Measurements from ENCODE around the gene TRMT44.

DNA sequence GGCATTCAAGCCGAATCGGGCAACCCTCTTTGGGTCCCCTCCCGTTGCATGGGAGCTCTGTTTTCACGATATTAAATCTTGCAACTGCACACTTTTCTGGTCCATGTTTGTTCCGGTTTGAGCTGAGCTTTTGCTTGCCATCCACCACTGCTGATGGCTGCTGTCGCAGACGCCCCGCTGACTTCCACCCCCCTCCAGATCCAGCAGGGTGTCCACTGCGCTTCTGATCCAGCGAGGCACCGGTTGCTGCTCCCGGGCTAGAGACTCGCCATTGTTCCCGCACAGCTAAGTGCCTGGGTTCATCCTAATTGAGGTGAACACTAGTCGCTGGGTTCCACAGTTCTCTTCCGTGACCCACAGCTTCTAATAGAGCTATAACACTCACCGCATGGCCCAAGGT is 13.3 kb upstream of the TRMT44 start:
- TF ChIP-seq, protein P1, sequence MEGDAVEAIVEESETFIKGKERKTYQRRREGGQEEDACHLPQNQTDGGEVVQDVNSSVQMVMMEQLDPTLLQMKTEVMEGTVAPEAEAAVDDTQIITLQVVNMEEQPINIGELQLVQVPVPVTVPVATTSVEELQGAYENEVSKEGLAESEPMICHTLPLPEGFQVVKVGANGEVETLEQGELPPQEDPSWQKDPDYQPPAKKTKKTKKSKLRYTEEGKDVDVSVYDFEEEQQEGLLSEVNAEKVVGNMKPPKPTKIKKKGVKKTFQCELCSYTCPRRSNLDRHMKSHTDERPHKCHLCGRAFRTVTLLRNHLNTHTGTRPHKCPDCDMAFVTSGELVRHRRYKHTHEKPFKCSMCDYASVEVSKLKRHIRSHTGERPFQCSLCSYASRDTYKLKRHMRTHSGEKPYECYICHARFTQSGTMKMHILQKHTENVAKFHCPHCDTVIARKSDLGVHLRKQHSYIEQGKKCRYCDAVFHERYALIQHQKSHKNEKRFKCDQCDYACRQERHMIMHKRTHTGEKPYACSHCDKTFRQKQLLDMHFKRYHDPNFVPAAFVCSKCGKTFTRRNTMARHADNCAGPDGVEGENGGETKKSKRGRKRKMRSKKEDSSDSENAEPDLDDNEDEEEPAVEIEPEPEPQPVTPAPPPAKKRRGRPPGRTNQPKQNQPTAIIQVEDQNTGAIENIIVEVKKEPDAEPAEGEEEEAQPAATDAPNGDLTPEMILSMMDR (IDR thresholded peaks at IDR 0.05) = no peak
- no peak for TF ChIP-seq POLR2A (IDR thresholded peaks at IDR 0.05)

All from prostate gland (tissue), 2 donors.